Measurements from ENCODE around the gene ZNF568. TPM values are rescaled to one million over a fixed set of nuclear protein-coding genes. Genes with fewer than 3 reads are reported as not detected.

ZNF568 gene
- total and polyA plus RNA-seq, 11 donors, result 3.7 to 12.1 (median 9.1) TPM

GRCh38 chr19:36963280-36963679 lies 47.1 kb downstream of the ZNF568 start:
- no peak for ATAC-seq
- Histone ChIP-seq H3K27ac (no peak overlapping the region), H3K4me3 (no peak overlapping the region), H3K36me3 (no peaks in the 10 kb centered on the region), H3K27me3 (no peaks in the 10 kb centered on the region), H3K4me1 (no peaks in the 10 kb centered on the region), H3K9me3 (peaks cover 0 to 62% (median 18%) of the 10 kb centered on the region in 12 donors)
- no peak for DNase-seq
- intact Hi-C loops (cut with DNase I), result no loop called here
- 24 to 40% (median 30%) methylated on average over 2 of the region's 2 CpGs for WGBS, 4 donors
- TF ChIP-seq CTCF (IDR thresholded peaks at IDR 0.05), result no peak
- no peak for TF ChIP-seq POLR2A (IDR thresholded peaks at IDR 0.05)

GRCh38 chr19:36972571-36972970 lies 56.4 kb downstream of the ZNF568 start:
- intact Hi-C loops (cut with DNase I), result loop anchor here in 8 of 10 donors (2.0 to 10.0 kb wide), 11 partner anchors 102 to 495 kb away; partner anchors contain the start of genes ZNF585B (in 4 of the 8), ZNF383 (in 3 of the 8), ZNF420 (in 2 of the 8) and ZNF569 (in 2 of the 8)
- TF ChIP-seq POLR2A (IDR thresholded peaks at IDR 0.05) (no peak), CTCF (IDR thresholded peaks at IDR 0.05) (no peak)
- Histone ChIP-seq H3K27ac (peak overlapping the region in 11 of 12 donors; percentile 41 to 89 (median 78)), H3K9me3 (peaks cover 0 to 6% (median 0%) of the 10 kb centered on the region in 12 donors), H3K4me1 (peaks cover 0 to 21% (median 11%) of the 10 kb centered on the region in 12 donors), H3K36me3 (peaks cover 0 to 4% (median 0%) of the 10 kb centered on the region in 9 donors), H3K27me3 (no peaks in the 10 kb centered on the region), H3K4me3 (peak overlapping the region; percentile 24 to 91 (median 72))
- DNase-seq (peak in 2 of 5 donors; percentile 18 to 23), ATAC-seq (no peak)
- WGBS, 4 donors, result 31 to 62% (median 35%) methylated on average over 17 to 25 of the region's 25 CpGs

GRCh38 chr19:36973021-36973843 lies 57.1 kb downstream of the ZNF568 start:
- H3K4me1 ChIP-seq, result peaks cover 0 to 21% (median 11%) of the 10 kb centered on the region in 12 donors
- WGBS, 4 donors, result 1 to 2% (median 2%) methylated on average over 33 to 56 of the region's 56 CpGs
- peaks cover 0 to 10% (median 0%) of the 10 kb centered on the region in 9 donors for H3K36me3 ChIP-seq
- peaks cover 0 to 6% (median 0%) of the 10 kb centered on the region in 12 donors for H3K9me3 ChIP-seq
- H3K4me3 ChIP-seq, result peak overlapping the region; percentile 24 to 91 (median 72)
- DNase-seq (peak; percentile 88 to 94 (median 90)), ATAC-seq (peak; percentile 99 to 100 (median 100))
- intact Hi-C loops (cut with DNase I), result loop anchor here in 8 of 10 donors (1.0 to 10.0 kb wide), 13 partner anchors 102 to 494 kb away; partner anchors contain the start of genes ZNF585B (in 4 of the 8), ZNF383 (in 3 of the 8), ZNF420 (in 3 of the 8) and ZNF569 (in 2 of the 8)
- no peaks in the 10 kb centered on the region for H3K27me3 ChIP-seq
- TF ChIP-seq POLR2A (IDR thresholded peaks at IDR 0.05) (peak in 1 of 2 donors; percentile 28), CTCF (IDR thresholded peaks at IDR 0.05) (peak; percentile 74 to 97 (median 92))
- peak overlapping the region in 11 of 12 donors; percentile 41 to 89 (median 78) for H3K27ac ChIP-seq

- Histone ChIP-seq H3K27me3 (no peaks in the 10 kb centered on the region), H3K36me3 (peaks cover 0 to 11% (median under 1%) of the 10 kb centered on the region in 9 donors), H3K4me3 (peak overlapping the region in 11 of 12 donors; percentile 41 to 91 (median 74)), H3K9me3 (peaks cover 0 to 6% (median 0%) of the 10 kb centered on the region in 12 donors), H3K27ac (peak overlapping the region in 10 of 12 donors; percentile 41 to 89 (median 80)), H3K4me1 (peaks cover 0 to 21% (median 11%) of the 10 kb centered on the region in 12 donors)
- TF ChIP-seq CTCF (IDR thresholded peaks at IDR 0.05) (no peak), POLR2A (IDR thresholded peaks at IDR 0.05) (no peak)
- DNase-seq, result no peak
- ATAC-seq, result no peak
- WGBS, 4 donors, result 36 to 54% (median 43%) methylated on average over 5 to 6 of the region's 6 CpGs
- intact Hi-C loops (cut with DNase I), result loop anchor here in 8 of 10 donors (1.0 to 10.0 kb wide), 13 partner anchors 101 to 493 kb away; partner anchors contain the start of genes ZNF585B (in 4 of the 8), ZNF383 (in 3 of the 8), ZNF420 (in 3 of the 8) and ZNF569 (in 2 of the 8)
These were observed 57.7 kb downstream of the ZNF568 start for GRCh38 chr19:36973844-36974195.

Data from heart left ventricle (tissue), 16 donors.